HG02678 (cell line): ENCODE results near the gene INO80D.
"Not testable (repeated sequence)": the region's sequence is repeated elsewhere in the genome, so short reads cannot be mapped to it uniquely, and the experiment has no call there.

Experiments
- ATAC-seq: cut with Tn5 transposase; IDR thresholded peaks from one replicate; pipeline ENCODE4 v1.9.1; 2021; ENCODE audit warnings: mild to moderate bottlenecking, moderate library complexity; ENCODE audit not compliant: unreplicated experiment

The INO80D gene

DNA sequence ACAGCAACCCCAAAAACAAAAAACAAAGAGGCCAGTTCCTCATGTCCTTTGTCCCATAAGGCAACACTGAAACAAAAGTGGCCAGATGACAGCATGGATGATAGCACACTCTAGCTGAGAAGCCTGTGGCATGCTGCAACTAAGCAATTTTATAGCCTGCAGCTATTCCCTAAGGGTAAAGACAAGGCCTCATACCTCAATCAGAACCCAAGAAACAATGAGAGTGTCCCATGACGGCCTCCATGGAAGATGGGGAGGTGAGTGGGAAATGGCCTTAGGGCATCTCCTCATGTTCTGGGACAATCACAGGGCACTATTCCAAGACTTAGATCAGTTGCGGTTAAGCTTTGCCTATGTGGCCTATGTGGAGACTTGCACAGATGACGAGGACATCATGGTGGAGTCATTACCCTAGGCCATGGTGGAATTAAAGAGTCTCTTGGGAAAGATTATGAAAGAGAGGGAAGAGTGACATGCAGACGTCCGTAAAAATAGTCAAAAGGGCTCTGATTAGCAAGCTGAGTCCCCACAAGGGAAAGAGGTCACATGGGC, 103.1 kb downstream of the INO80D start:
- no peak for ATAC-seq

DNA sequence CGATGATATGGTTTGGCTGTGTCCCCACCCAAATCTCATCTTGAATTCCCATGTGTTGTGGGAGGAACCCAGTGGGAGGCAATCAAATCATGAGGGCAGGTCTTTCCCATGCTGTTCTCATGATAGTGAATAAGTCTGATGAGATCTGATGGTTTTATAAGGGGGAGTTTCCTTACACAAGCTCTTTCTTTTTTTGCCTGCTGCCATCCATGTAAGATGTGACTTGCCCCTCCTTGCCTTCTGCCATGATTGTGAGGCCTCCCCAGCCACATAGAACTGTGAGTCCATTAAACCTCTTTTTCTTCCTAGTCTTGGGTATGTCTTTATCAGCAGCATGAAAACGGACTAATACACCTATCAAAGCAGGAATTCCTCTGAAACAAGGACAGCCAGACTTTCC, 107.2 kb downstream of the INO80D start:
- ATAC-seq, result not testable (repeated sequence)

DNA sequence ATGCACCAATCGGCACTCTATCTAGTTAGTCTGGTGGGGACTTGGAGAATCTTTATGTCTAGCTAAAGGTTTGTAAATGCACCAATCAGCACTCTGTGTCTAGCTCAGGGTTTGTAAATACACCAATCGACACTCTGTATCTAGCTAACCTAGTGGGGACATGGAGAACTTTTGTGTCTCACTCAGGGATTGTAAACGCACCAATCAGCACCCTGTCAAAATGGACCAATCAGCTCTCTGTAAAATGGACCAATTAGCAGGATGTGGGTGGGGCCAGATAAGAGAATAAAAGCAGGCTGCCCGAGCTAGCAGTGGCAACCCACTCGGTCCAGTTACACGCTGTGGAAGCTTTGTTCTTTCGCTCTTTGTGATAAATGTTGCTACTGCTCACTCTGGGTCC, 108.3 kb downstream of the INO80D start:
- ATAC-seq, result not testable (repeated sequence)

DNA sequence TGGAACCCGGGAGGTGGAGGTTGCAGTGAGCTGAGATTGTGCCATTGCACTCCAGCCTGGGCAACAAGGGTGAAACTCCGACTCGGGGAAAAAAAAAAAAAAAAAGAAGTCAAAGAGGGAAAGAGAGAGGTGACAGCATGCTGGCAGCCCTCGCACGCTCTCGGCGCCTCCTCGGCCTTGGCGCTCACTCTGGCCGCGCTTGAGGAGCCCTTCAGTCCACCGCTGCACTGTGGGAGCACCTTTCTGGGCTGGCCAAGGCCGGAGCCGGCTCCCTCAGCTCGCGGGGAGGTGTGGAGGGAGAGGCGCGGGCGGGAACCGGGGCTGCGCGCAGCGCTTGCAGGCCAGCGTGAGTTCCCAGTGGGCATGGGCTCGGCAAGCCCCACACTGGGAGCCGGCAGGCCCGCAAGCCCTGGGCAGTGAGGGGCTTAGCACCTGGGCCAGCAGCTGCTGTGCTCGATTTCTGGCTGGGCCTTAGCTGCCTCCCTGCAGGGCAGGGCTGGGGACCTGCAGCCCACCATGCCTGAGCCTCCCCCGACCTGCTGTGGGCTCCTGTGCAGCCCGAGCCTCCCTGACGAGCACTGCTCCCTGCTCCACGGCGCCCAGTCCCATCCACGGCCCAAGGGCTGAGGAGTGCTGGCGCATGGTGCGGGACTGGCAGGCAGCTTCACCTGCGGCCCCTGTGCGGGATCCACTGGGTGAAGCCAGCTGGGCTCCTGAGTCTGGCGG, 108.9 kb downstream of the INO80D start:
- ATAC-seq, result not testable (repeated sequence)

DNA sequence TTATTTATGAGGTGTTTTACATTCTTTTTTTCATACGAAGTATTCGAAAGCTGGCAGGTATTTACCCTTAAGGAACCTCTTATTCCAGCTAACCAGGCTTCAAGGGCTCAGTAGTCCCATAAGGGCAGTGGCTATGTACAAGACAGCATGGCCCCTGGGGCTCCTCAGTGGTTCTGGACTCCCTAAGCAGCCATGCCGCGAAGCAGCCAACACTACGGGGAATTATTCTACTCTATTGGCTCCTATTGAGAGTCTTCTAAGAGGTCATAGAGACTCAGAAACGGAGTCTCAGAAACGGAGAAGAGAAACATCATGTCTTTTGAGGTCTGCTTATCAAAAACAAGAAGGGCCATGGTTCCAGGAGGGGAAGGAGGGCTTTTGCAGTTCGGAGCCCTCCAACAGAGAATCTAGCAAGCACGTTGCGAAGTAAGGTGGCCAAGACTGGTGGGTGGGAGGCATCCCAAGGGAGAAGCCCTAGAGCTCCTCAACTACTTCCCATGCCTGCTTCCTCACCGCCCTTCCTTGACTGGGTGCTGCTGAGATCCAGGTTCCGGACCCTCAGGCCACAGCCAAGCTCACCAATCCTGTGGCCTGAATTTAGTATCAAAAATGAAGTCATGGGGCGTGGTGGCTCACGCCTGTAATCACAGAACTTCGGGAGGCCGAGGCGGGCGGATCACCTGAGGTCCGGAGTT, 109.7 kb downstream of the INO80D start:
- ATAC-seq, result no peak

DNA sequence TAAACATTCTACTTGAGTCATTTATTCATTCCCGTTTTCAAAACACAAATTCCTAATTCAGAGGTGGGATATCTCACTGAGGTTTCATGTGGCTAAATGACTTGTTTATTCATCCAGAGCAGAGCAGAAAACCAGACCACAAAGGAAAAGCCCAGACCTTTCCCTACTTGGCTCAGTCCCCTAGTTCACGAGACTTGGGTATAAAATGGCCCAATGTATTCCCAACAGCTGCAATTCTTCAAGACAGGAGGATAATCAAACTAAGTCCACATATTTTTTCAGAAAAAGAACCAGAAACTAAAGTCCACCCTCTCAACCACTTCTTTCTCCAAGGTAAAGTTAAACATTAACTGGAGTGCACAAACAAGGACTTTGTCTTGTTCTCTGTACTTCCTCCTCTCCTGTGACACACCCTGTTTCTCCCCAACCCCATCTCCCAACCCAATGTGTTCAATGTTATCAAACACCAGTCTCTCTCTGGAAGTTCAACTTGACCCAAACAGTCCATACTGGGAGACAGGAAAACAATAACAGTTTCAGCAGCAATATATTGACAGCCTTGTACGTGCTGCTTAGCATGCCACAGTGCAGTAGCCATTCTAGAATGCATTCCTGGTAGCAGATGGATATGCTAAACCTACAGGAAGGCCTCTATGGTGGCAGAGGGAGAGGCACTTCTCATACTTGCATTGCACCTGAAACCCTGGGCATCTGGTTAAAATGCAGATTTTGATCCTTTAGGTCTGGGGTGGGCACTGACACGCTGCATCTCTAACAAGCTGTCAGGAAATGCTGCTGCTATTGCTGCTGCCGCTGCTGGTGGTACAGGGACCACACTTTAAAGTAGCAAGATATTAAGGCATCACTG, 110.7 kb downstream of the INO80D start:
- peak; percentile 67 for ATAC-seq

DNA sequence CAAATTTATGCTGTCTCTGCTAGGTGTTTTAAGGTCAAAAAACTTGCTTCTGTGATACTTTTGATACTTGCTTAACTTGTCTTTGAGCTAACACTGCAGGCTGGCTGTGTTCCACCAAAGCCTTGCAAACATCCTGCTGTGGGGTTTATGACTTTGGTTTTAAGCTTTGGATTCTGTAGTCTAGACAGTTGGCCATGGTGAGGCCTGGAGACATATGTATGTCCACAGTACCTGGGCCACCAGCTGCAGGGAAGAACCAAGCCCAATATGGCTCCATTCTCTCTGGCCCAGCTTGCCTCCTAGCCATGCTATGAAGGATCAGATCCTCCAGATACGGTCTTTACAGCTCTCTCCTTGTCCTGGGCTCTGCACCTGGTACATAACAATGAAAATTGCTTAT, 113.9 kb downstream of the INO80D start:
- ATAC-seq, result no peak

DNA sequence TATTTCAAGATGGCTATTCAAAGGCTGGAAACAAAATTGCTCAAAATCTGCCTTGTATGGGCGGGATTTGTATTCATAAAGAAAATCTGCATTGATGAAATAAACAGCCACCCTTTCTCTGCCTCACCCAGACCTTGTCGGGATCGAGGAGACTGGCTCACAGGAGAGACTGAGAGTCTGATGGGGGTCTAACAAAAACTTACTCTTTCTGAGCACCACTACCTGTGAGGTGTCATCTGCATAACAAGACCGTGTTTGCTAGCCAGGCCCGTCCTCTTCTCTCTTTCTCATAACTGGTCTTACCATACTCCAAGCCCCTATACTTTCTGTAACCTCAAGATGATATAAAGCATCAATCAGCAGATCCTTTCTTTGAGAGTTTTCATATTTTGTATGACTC, 115.6 kb downstream of the INO80D start:
- ATAC-seq, result no peak

DNA sequence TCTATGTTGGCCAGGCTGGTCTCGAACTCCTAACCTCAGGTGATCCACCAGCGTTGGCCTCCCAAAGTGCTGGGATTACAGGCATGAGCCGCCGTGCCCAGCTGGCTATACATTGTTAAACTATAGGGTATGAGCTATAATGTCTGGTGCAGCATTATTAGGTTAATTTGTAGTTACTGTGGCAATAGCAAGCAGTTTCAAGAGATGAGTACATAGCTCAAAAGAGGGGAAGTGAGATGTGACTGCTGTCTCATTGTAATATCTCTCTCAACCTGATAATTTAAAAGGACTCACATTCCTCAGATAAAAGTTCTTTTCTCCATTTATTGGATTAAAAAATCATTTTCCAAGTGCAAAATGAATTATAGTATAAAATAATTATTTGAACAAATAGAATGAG, 116.4 kb downstream of the INO80D start:
- ATAC-seq, result no peak

DNA sequence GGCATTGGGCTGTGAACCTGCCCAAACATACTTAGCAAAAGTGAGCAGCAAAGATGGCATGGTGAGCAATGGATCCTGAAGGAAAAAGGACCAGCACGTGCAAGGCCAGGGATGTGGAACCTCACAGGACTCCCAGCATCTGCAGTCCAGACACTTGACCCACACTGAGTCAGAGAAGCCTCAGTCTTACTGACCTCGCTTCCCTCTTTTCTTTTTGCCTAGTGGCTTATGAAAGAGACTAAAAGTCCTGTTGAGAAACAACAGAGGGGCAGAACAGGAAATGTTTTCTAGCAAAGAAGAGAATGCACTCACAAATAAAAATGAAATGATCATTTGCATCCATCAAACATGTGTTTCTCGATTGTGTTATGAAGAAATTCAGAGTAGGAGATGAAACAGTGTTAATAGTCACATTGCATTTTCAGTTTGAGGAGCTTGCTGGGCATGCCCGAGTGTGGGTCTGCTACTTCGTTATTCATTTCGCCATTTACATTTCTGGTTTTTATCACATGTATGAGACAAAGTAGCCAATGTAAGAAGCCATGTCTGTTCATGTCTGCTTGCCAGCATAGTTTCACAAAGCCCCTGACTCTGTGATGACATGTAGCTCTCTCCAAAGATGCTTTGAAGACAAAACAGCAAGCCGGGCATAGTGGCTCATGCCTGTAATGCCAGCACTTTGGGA, 118.4 kb downstream of the INO80D start:
- no peak for ATAC-seq

DNA sequence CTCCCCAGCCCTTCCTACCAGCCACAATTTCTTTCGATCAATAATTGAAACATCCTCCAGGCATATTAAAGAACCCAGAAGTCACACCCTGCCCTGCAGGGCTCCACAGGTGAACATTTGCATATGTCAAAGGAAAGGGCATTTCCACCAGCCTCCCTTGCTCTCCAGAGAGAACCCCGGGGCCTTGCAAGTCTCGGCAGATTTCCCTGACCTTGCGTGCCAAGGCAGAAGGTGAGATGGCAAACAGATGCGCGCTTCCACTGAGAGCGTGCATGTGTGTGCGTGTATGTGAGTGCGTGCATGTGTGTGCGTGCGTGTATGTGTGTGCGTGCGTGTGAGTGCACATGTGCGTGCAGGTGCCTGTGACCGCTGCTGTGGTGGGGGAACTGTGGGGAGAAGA, 120.3 kb downstream of the INO80D start:
- no peak for ATAC-seq

DNA sequence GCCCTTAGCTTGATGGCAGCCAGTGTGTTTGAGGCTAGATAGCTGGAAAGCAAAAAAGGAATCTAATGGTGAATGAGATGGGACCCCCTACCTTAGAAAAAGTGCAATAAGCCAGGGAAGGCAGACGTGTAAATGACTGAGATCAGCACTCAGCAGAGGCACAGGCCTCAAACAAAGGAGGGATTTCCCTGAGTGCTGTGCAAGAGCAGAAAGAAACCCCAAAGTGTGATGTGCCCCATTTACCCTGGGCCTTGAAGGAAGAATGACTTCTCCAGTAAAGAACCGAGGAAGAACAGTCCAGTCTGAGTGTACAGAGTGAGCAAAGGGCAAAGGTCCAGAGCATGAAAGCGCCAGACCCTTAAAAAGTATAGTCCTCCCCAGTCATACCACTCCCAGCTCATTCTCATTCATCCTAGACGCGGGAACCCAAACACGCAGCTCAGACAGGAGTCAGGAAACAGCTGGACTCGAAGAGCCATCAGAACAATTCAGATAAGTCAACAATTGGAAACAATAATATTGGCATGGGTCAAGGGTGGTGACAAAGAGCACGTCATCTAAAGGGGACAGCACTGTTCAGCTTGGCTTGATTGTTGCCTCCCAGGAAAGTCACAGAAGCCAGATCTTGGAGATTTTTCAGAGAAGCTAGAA, 121.7 kb downstream of the INO80D start:
- ATAC-seq, result no peak

DNA sequence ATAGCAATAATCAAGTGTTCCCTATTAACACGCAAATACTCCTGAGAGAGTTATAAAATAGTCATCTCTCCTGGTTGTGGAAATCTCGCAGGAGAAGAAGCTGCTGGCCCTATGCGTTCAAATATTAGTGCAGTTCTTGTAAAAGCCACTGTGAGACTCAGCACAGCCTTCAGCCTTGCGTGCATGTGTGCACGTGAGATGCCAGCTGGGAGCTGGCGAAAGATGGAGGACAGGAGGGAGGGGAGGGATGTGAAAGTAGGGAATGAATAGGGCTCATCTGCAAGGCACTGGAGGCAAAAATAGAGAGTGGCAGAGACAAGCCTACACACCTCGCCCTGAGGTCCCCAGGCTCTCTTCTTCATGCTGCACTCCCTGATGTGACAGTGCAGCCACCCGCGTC, 126.5 kb downstream of the INO80D start:
- no peak for ATAC-seq

DNA sequence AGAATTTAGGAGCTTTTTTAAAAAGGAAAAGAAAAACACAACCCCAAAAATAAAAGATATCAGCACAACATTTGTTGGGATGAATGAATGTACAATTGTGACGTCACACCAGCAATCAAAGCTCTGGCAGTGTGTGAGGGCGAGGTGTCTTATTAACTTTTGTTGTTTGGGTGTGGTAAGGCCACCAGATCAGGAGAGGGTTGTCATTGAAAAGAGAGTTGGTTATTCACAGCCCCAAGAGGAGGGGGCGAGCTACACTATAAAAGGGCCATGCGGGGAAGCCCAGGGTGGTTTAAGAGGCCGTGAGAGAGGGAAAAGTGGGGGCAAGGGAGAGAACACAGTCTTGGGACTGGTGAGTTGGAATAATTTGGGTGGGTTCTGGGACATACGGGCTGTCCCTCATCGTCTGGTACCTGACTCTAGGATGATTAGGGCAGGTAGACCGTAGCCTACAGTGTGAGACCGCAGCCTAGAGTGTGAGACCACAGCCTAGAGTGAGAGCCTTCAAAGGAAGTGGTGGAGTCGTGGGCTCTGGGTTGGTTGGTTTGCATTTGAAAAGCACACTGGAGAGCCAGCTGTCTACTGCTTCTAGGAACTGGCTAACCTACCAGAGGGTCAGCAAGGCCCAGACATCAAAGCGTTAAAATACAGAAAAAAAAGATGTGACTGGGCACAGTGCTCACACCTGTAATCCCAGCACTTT, 128.4 kb downstream of the INO80D start:
- no peak for ATAC-seq

DNA sequence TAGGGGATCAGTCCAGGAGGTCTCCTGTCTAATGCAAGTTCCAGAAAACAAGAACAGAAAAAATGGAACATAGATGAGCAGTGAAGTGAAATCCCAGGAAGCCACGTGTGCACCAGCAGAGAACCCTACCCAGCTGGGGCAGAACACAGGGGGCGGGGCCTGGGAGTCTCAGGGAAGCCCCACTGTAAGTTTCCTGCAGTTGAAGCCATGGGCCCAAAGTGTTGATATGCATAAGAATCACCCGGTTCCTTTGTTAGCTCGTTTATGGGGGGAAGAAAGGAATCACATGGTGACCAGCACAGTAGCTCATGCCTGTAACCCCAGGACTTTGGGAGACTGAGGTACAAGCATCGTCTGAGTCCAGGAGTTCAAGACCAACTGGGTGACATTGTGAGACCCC, 131.3 kb downstream of the INO80D start:
- ATAC-seq, result no peak

DNA sequence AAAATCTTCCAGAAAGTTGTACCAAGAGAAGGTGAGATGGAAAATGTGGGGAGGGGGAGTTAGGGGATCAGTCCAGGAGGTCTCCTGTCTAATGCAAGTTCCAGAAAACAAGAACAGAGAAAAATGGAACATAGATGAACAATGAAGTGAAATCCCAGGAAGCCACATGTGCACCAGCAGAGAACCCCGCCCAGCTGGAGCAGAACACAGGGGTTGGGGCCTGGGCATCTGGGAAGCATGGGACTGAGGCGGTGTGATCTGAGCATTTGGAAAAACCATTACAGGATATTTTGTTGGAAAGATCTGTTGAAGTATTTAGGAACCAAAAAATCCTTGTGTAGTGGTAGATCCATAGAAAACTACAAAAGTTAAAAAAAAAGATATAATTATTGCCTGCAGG, 133.7 kb downstream of the INO80D start:
- no peak for ATAC-seq

DNA sequence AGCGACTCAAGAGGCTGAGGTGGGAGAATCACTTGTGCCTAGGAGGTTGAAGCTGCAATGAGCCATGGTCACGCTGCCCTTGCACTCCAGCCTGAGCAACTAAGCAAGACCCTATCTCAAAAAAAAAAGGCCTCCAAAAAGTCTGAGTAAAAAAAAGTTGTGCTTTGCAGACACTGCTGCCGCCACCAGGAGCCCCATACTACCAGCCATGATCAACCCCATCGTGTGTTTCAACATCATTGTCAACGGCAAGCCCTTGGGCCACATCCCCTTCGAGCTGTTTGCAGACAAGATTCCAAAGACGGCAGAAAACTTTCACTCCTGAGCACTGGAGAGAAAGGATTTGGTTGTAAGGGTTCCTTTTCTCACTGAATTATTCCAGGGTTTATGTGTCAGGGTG, 137.1 kb downstream of the INO80D start:
- no peak for ATAC-seq

DNA sequence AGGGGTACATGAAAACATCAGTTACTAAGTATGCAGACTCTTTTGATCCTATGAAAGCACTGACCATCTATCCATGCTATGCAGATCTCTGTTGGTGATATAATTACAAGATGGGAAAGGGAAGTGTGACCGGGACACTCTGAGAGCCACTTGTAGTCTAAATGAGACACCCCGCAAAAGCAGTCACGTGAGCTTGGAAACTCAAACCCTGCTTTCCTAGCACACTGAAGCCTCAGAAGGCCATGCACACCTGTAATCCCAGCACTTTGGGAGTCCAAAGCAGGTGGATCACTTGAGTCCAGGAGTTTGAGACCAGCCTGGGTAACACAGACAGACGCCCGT, 137.5 kb downstream of the INO80D start:
- ATAC-seq, result no peak

DNA sequence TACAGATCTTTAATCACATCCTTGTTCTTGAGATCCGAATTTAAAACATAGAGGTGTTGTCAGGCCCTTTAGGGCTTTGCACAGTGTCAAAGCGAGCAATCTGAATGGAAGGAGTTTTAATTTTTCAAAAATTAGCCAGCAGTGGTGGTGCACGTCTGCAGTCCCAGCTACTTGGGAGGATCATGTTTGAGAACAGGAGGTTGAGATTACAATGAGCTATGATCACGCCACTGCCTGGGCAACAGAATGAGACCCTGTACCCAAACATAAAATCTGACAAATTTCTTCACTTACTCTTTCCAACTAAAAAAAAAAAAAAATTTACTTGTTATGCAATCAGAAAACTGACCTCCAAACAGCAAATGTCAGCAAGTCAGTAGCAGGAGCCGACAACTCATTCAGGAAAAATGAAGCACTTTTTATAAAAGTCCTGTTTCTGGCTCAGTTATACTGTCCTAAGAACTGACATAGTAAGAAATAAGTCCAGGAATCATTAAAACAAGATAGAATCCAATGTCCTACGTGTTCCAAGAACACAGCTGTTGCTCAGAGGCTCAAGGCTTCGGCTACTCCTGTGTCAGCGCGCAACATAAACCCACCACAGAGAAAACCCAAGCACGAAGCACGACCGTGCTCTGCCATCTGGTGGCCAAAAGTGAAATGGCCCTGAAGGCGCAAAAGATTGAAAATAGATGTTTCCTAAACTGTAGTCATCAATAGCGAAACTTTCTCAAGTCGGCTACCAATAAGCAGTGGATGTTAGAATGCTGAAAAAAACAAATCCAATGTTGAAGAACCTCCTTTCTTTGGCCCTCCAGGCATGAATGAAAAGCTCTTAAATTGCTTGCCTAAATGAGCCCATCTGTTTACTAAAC, 138.1 kb downstream of the INO80D start:
- ATAC-seq, result peak; percentile 87
